NCI-H446 (cell line): ENCODE measurements around the gene TMEM52.

ENCODE experiments used
- DNase-seq, 2 experiments: peaks; one replicate each; lab custom pipeline; 2025; lab: John Stamatoyannopoulos, UW

The TMEM52 gene

GRCh38 chr1:1926886-1927660 is 8.0 kb upstream of the TMEM52 start:
- DNase-seq = no peak

- DNase-seq = no peak
These were observed 7.3 kb upstream of the TMEM52 start for GRCh38 chr1:1926346-1926811.

GRCh38 chr1:1925437-1926345 is 6.6 kb upstream of the TMEM52 start:
- no peak for DNase-seq

DNA sequence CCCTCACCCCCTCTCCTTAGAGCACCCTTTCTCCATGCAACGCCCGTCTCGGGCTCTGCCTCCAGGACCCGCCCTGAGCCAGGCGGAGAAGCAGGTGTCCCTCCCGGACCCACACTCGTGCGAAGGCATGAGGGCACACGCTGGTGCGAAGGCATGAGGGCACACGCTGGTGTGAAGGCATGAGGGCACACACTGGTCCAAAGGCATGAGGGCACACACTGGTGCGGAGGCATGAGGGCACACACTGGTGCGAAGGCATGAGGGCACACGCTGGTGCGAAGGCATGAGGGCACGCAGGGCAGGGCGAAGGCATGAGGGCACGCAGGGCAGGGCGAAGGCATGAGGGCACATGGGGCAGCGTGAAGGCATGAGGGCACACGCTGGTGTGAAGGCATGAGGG is 5.8 kb upstream of the TMEM52 start:
- DNase-seq = no peak

DNA sequence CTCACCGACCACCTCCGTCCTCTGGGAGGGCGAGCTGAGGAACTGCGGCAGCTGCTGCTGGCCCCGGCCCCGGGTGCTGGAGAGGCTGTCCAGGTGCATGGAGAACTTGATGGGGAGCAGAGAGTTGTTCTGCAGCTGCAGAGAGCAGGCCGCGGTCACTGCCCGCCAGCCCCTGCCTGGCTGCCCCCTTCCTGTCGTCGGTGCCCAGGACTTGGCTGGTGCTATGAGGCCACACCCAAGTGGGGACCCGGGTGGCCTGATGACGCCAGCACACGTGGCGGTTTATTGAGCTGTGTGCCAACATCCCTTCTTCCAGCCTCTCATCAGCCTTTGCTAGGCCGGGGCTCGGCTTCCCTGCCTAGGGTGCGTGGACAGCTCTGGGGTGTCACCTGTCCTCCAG is 5.3 kb upstream of the TMEM52 start:
- no peak for DNase-seq

DNA sequence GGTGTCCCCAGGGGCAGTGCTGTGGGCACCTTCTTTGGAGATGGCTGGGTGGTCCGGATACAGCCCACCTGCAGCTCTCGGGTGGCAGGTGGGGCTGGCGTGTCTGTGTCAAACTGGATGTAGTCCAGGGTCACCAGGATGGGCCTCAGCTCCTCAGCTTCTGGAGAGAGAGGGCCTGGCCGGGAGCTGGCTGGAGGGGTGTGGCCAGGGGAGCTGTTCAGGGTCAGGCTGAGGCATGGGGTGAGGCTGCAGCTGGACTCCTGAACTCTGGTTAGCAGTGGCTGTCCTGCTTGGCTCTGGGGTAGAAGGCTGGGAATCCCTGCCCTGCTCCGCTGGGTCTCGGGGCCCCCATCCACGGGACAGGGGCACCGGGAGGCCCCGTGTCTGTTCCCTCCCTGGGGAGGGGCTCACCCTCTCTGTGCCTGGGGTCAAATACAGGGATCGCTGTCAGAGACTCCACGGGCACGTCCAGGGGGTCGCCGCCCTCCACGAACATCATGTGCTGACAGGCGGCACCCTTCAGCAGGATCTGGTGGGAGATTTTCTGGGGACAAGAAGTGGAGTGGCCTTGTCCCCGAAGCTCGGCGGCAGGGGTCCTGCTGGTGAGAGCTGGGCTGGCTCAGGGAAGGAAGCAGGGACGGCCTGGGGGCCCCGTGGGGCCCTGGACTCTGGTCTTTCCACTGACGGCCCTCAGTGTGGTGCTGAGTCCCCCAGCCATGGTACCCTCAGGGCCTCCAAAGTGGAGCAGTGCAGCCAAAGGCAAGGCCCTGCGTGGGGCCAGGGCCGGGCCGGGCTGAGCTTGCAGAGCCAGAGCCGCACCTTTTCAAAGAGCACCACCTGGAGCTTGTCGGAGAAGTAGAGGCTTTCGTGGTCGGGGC is 4.1 kb upstream of the TMEM52 start:
- no peak for DNase-seq

DNA sequence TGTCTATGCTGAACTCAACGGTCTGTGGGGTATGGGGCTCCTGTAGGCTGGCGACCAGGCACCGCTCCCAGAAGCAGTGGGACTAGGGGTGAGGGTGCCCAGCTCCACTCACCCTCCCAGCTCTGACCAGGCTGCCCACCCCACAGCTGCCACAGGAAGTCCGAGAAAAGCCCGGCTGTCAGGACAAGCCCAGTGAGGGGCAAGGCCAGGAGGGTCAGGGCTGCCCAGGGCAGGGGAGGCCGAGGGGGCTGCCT is 3.5 kb upstream of the TMEM52 start:
- DNase-seq = no peak

DNA sequence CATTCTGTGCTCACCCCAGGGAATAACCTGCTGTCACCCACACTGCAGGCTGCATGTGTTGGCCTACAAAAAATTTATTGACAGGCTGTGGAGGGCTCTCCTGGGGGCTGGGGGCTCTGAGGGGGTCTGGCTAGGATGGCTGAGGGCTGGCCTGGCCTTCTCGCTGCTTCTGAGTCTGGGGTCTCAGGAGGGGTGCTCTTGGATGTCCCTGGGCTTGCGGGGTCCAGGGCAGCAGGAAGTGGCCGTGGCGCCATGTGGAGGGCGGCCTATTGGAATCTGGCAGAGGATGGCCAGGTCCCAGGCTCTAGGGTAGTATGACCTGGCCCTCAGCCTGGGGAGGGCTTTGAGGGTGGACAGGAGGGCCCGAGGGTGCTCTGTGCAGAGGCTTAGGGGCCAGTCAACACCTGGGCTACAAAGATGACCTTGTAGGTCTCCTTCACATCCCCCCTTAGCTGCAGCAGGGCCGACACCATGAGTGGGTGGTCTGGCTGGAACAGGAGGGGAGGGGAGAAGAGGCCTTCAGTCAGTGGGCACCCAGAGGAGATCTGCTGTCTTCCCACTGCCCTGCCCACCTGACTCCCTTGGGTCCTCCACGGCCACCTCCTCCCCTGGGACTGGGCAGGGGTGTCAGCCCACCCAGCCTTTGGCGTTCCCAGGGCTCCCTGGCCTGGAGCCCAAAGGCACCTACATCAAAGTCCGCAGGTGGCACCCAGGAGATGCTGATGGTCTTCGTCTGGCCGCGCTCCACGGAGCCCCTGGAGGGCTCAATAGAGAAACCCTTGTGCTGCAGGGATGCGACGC is 3.0 kb upstream of the TMEM52 start:
- DNase-seq = no peak

GRCh38 chr1:1921459-1921862 is 2.4 kb upstream of the TMEM52 start:
- DNase-seq = no peak

GRCh38 chr1:1920608-1921458 is 1.8 kb upstream of the TMEM52 start:
- no peak for DNase-seq

DNA sequence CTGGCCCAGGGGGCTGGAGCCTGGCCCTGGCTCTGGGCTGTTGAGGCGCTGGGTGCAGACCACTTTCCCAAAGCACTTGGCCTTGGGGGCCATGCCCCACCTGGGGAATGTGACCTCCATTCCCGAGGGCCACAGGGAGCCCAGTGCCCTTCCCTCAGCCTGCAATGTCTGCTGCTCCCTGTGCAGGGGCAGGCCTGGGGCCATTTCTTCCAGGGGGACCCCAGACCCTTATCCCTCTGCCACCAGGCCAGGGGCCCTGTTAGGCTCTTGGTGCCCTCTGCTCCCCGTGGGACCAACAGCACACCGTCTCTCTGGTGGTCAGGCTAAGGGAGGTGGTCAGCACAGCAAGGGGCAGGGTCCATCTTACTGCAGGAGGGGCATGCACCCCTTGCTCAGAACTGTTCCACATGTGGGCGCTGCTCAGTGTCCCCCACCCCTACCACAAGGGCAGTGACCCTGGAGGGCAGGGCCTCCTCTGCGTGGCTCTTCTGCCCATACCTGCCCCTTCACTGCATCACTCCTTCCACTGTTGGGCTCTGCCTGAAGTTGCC is 1.1 kb upstream of the TMEM52 start:
- no peak for DNase-seq

DNA sequence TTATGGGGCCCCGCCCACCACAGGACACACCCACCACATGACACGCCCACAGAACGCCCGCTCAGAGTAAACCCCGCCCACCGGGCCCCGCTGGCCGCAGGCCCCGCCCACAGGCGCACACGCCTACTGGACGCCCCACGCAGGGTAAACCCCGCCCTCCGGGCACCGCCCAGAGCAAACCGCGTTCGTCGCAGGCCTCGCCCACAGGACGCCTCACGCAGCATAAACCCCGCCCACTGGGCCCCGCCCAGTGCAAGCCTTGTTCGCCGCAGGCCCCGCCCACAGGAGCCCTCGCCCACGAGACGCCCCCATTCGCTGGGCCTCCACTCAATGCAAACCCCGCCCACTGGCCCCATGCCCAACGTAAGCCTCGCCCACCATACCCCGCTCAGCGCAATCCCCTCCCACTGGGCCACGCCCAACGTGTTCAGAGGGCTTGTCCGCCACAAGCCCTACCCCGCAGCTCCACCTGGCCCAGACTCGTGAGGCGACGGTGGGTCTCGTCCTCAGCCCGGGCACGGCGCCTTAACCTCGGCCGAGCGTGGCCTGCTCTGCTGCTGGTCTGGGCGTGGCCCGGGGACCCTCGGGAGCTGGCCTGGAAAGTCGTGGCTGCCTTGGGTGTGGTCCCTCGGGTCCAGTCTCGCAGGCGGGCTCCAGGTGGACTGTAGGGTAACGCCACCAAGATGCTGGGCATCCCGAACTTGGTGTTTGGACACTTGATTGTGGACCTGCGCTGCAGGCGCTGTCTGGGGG is 401 bp upstream of the TMEM52 start:
- DNase-seq = peak; percentile 96 to 100

- no peak for DNase-seq
These were observed 831 bp downstream of the TMEM52 start for GRCh38 chr1:1917995-1918900.

GRCh38 chr1:1917304-1917976 is 1.6 kb downstream of the TMEM52 start:
- no peak for DNase-seq

GRCh38 chr1:1916851-1917251 is 2.2 kb downstream of the TMEM52 start:
- no peak for DNase-seq

- no peak for DNase-seq
These were observed 2.9 kb downstream of the TMEM52 start for GRCh38 chr1:1915911-1916840.
